Prostate gland (tissue), 2 donors: ENCODE measurements around the gene TMEM266. TPM values are rescaled to one million over a fixed set of nuclear protein-coding genes. Genes with fewer than 3 reads are reported as not detected.

Source experiments
- DNase-seq: peaks from one replicate; pipeline ENCODE4 v3.0.0-alpha.2; 2019; ENCODE audit warnings: low spot score
- H3K27ac ChIP-seq, 2 donors: fragments of 200-600 bp; sonication (generic); 2 replicates each; pipeline ENCODE4 v1.5.1; 2017 to 2019
- H3K27me3 ChIP-seq: fragments of 200-600 bp; sonication (generic); replicated peaks from 2 replicates; pipeline ENCODE4 v1.5.1; 2019; ENCODE audit not compliant: insufficient read depth
- H3K36me3 ChIP-seq, 2 donors: fragments of 200-600 bp; sonication (generic); 1 replicate in 1 of 2; 2 replicates in 1 of 2; pipeline versions ENCODE4 v1.5.1 to v1.8.1; 2017 to 2019
- H3K4me1 ChIP-seq: fragments of 200-600 bp; sonication (generic); replicated peaks from 2 replicates; pipeline ENCODE4 v1.5.1; 2019
- H3K4me3 ChIP-seq, 2 donors: fragments of 200-600 bp; sonication (generic); 2 replicates each; pipeline ENCODE4 v1.5.1; 2017 to 2019
- H3K9me3 ChIP-seq: fragments of 200-600 bp; sonication (generic); 2 replicates; pipeline ENCODE4 v1.5.1; 2017
- POLR2A ChIP-seq: fragments of 450-650 bp; IDR thresholded peaks from one replicate; pipeline ENCODE4 v1.6.1; 2016; ENCODE audit warnings: antibody characterized with exemption, mild to moderate bottlenecking
- POLR2AphosphoS5 ChIP-seq: sonication (generic); formaldehyde crosslinking; IDR thresholded peaks from one replicate; pipeline ENCODE4 v1.6.1; 2017; ENCODE audit warnings: antibody characterized with exemption
- WGBS: methylation state at CpG from one replicate; pipeline ENCODE4 v1.1.5; 2018; 5-methylcytosine and 5-hydroxymethylcytosine counted together
- intact Hi-C: fragments of 100-400 bp; cut with DNase I; formaldehyde crosslinking; loops from one replicate; pipeline ENCODE4 v1.14.2; 2022
- total RNA-seq, 2 donors: library from RNA; depleted of rRNA; stranded (reverse); fragments of >200 nt; gene quantifications; one replicate each; pipeline ENCODE4 v1.1.0, GENCODE V29; 2016
- TF ChIP-seq, protein P1 (sequence below), 4 experiments: fragments of 200-600 bp in 2 of 4; fragments of 450-650 bp in 2 of 4; sonication (generic) in 2 of 4; IDR thresholded peaks; 1 replicate in 3 of 4; 2 replicates in 1 of 4; pipeline ENCODE4 v1.5.1; 2016 to 2019; ENCODE audit warnings: antibody characterized with exemption in 4 of 4, mild to moderate bottlenecking in 2 of 4, moderate library complexity in 2 of 4

The TMEM266 gene
- total RNA-seq, 2 donors from 2014 or later = 5.9 to 6.0 TPM

- WGBS = 11% methylated on average over 34 of the region's 34 CpGs
- intact Hi-C loops = loop anchor here (5.0 to 10.0 kb wide), 2 partner anchors 124 to 651 kb away; partner anchors contain the start of gene ETFA
Measured at GRCh38 chr15:76190751-76191538, 131.2 kb downstream of the TMEM266 start.

DNA sequence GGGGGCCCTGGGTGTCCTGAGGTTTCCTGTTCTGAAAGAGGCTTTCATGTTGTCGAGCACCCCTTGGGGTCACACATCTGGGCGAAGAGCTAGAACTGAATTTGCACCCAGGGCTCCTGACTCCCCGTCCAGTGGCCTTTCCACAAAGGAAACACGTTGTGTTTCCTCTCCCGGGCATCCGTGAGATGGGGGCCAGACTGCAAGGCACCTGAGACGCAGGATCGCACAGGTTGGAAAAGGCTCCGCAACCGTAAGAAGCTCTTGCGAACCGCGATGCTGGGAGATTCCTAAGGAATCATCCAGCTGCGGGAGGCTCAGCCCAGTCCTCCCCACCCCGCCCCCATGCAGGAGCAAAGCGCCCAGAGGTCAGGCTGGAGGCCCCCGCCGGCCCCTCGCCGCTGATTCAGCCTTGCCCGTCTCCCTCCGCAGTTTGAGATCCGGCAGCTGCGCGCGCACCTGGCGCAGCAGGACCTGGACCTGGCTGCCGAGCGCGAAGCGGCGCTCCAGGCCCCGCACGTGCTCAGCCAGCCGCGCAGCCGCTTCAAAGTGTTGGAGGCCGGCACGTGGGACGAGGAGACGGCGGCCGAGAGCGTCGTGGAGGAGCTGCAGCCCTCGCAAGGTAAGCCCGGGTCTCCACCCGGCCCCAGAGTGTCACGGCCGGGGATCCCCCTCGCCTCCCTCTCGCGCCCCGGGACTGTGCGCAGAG lies 131.9 kb downstream of the TMEM266 start:
- TF ChIP-seq, protein P1, sequence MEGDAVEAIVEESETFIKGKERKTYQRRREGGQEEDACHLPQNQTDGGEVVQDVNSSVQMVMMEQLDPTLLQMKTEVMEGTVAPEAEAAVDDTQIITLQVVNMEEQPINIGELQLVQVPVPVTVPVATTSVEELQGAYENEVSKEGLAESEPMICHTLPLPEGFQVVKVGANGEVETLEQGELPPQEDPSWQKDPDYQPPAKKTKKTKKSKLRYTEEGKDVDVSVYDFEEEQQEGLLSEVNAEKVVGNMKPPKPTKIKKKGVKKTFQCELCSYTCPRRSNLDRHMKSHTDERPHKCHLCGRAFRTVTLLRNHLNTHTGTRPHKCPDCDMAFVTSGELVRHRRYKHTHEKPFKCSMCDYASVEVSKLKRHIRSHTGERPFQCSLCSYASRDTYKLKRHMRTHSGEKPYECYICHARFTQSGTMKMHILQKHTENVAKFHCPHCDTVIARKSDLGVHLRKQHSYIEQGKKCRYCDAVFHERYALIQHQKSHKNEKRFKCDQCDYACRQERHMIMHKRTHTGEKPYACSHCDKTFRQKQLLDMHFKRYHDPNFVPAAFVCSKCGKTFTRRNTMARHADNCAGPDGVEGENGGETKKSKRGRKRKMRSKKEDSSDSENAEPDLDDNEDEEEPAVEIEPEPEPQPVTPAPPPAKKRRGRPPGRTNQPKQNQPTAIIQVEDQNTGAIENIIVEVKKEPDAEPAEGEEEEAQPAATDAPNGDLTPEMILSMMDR (IDR thresholded peaks at IDR 0.05) = no peak
- TF ChIP-seq POLR2A = no peak
- TF ChIP-seq POLR2AphosphoS5 = no peak
- H3K9me3 ChIP-seq = no peaks in the 10 kb centered on the region
- intact Hi-C loops = loop anchor here (5.0 to 10.0 kb wide), 2 partner anchors 123 to 651 kb away; partner anchors contain the start of gene ETFA
- 69% methylated on average over 55 of the region's 55 CpGs for WGBS
- H3K4me3 ChIP-seq = no peak overlapping the region
- no peak for DNase-seq
- no peak overlapping the region for H3K27ac ChIP-seq
- H3K4me1 ChIP-seq = no peaks in the 10 kb centered on the region
- no peaks in the 10 kb centered on the region for H3K27me3 ChIP-seq
- H3K36me3 ChIP-seq = no peaks in the 10 kb centered on the region

More at GRCh38 chr15:76190751-76191538, 131.2 kb downstream of the TMEM266 start:
- H3K4me3 ChIP-seq = peak overlapping the region; percentile 14
- H3K4me1 ChIP-seq = no peaks in the 10 kb centered on the region
- no peak overlapping the region for H3K27ac ChIP-seq
- no peaks in the 10 kb centered on the region for H3K27me3 ChIP-seq
- TF ChIP-seq POLR2A (no peak), POLR2AphosphoS5 (peak; percentile 80)
- TF ChIP-seq, protein P1 (IDR thresholded peaks at IDR 0.05) = peak; percentile 46 to 94 (median 86)
- H3K9me3 ChIP-seq = no peaks in the 10 kb centered on the region
- peak; percentile 88 for DNase-seq
- no peaks in the 10 kb centered on the region for H3K36me3 ChIP-seq

DNA sequence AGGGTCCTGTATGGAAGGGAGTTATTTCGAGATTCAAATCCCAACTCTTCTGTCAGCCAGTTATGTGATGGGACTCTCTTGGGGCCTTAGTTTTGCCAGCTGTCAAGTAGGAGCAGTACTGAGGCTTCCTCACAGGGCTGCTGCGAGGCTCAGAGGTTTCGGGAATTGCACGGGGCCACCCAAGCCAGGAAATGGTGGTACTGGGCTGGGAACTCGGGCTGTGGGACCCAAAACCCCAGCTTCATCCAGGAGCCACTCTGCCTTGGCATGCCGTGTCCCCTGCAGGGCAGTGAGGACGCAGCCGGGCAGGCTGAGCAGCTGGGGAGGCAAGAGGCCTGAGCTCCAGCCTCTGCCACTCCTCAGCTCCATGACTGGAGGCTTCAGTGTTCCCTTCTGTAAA lies 132.9 kb downstream of the TMEM266 start:
- TF ChIP-seq, protein P1 (IDR thresholded peaks at IDR 0.05) = no peak
- TF ChIP-seq POLR2A (no peak), POLR2AphosphoS5 (no peak)
- Histone ChIP-seq H3K4me1 (peaks cover 6% of the 10 kb centered on the region), H3K4me3 (no peak overlapping the region), H3K27me3 (no peaks in the 10 kb centered on the region), H3K27ac (no peak overlapping the region), H3K9me3 (no peaks in the 10 kb centered on the region), H3K36me3 (no peaks in the 10 kb centered on the region)
- DNase-seq = no peak
- intact Hi-C loops = loop anchor here (5.0 to 10.0 kb wide), 2 partner anchors 122 to 650 kb away; partner anchors contain the start of gene ETFA
- 98% methylated on average over 8 of the region's 8 CpGs for WGBS

DNA sequence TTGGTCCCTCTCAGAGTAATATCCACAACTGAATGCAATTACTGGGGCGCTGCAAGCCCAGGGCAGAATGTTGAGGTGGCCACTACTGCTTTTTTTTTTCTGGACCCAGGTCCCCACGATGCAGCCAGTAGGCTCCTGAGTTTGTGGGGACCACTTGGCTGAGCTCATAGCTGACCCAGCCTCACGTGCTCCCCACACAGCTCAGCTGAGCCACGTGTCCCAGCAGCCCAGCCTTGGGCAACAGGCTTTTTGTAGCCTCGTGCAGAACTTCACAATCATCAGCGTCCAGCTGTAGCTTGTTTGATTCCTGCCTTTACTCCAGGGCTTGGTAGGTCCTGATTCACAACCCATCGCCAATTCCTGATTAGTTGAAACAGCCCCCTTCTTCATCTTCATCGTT lies 134.1 kb downstream of the TMEM266 start:
- Histone ChIP-seq H3K4me3 (no peak overlapping the region), H3K4me1 (peaks cover 6% of the 10 kb centered on the region), H3K27ac (no peak overlapping the region), H3K27me3 (no peaks in the 10 kb centered on the region), H3K36me3 (no peaks in the 10 kb centered on the region), H3K9me3 (no peaks in the 10 kb centered on the region)
- WGBS = 80% methylated on average over 8 of the region's 8 CpGs
- DNase-seq = no peak
- intact Hi-C loops = loop anchor here (5.0 to 10.0 kb wide), 2 partner anchors 121 to 648 kb away; partner anchors contain the start of gene ETFA
- TF ChIP-seq POLR2AphosphoS5 (no peak), POLR2A (no peak)
- TF ChIP-seq, protein P1 (IDR thresholded peaks at IDR 0.05) = no peak
